Measurements from ENCODE around the gene BCAP29. TPM values are rescaled to one million over a fixed set of nuclear protein-coding genes. Genes with fewer than 3 reads are reported as not detected.

The BCAP29 gene
- total and polyA plus RNA-seq, 10 donors = 11.2 to 139 (median 39.0) TPM

- TF ChIP-seq POLR2AphosphoS5 (IDR thresholded peaks at IDR 0.05) = no peak
- no peak for TF ChIP-seq CTCF (IDR thresholded peaks at IDR 0.05 in 8 of 11, conservative IDR thresholded peaks at IDR 0.05 in 3 of 11)
- no peak for TF ChIP-seq POLR2A (IDR thresholded peaks at IDR 0.05)
- no peak overlapping the region for H3K4me3 ChIP-seq
- no peak overlapping the region for H3K27ac ChIP-seq
- 92 to 97% (median 95%) methylated on average over 2 of the region's 2 CpGs for WGBS, 5 donors
- no peaks in the 10 kb centered on the region for H3K9me3 ChIP-seq
- H3K36me3 ChIP-seq = peaks cover 0 to 46% (median 9%) of the 10 kb centered on the region in 6 donors
- peaks cover 0 to 9% (median 2%) of the 10 kb centered on the region in 6 donors for H3K4me1 ChIP-seq
- no peak for DNase-seq
- no peaks in the 10 kb centered on the region for H3K27me3 ChIP-seq (replicated peaks in 1 of 7)
- intact Hi-C loops (cut with DNase I; ENCODE audit: low total_unique reads) = loop anchor here (10.0 kb wide), 1 partner anchor 155 kb away; no protein-coding TSS in a partner anchor
Measured at GRCh38 chr7:107570298-107570697, 9.7 kb upstream of the BCAP29 start.

- TF ChIP-seq POLR2A (IDR thresholded peaks at IDR 0.05) = no peak
- no peak for TF ChIP-seq CTCF (IDR thresholded peaks at IDR 0.05 in 8 of 11, conservative IDR thresholded peaks at IDR 0.05 in 3 of 11)
- intact Hi-C loops (cut with DNase I; ENCODE audit: low total_unique reads) = loop anchor here (10.0 kb wide), 1 partner anchor 151 kb away; no protein-coding TSS in a partner anchor
- 93 to 96% (median 95%) methylated on average over 4 of the region's 4 CpGs for WGBS, 5 donors
- DNase-seq = no peak
- Histone ChIP-seq H3K27ac (no peak overlapping the region), H3K9me3 (no peaks in the 10 kb centered on the region), H3K4me1 (no peaks in the 10 kb centered on the region), H3K36me3 (peaks cover 0 to 60% (median 9%) of the 10 kb centered on the region in 6 donors), H3K27me3 (replicated peaks in 1 of 7) (no peaks in the 10 kb centered on the region), H3K4me3 (no peak overlapping the region)
Measured at GRCh38 chr7:107573537-107573936, 6.5 kb upstream of the BCAP29 start.

GRCh38 chr7:107579554-107579884, 527 bp upstream of the BCAP29 start:
- H3K4me3 ChIP-seq = peak overlapping the region; percentile 61 to 87 (median 66)
- TF ChIP-seq POLR2A (IDR thresholded peaks at IDR 0.05) = no peak
- no peak for TF ChIP-seq CTCF (IDR thresholded peaks at IDR 0.05 in 8 of 11, conservative IDR thresholded peaks at IDR 0.05 in 3 of 11)
- no peak for TF ChIP-seq POLR2AphosphoS5 (IDR thresholded peaks at IDR 0.05)
- WGBS, 5 donors = 2 to 5% (median 3%) methylated on average over 9 of the region's 9 CpGs
- intact Hi-C loops (cut with DNase I; ENCODE audit: low total_unique reads) = loop anchor here (10.0 kb wide), 1 partner anchor 145 kb away; no protein-coding TSS in a partner anchor
- no peaks in the 10 kb centered on the region for H3K27me3 ChIP-seq (replicated peaks in 1 of 7)
- no peaks in the 10 kb centered on the region for H3K9me3 ChIP-seq
- no peak for DNase-seq
- H3K4me1 ChIP-seq = peaks cover 15 to 44% (median 34%) of the 10 kb centered on the region in 6 donors
- H3K36me3 ChIP-seq = peaks cover 0 to 27% (median 1%) of the 10 kb centered on the region in 6 donors
- peak overlapping the region; percentile 81 to 95 (median 91) for H3K27ac ChIP-seq

GRCh38 chr7:107580716-107581383, 804 bp downstream of the BCAP29 start:
- Histone ChIP-seq H3K36me3 (peaks cover 0 to 27% (median 5%) of the 10 kb centered on the region in 6 donors), H3K9me3 (no peaks in the 10 kb centered on the region), H3K4me3 (peak overlapping the region; percentile 61 to 87 (median 66)), H3K27ac (peak overlapping the region; percentile 81 to 95 (median 91)), H3K27me3 (replicated peaks in 1 of 7) (no peaks in the 10 kb centered on the region), H3K4me1 (peaks cover 15 to 44% (median 34%) of the 10 kb centered on the region in 6 donors)
- intact Hi-C loops (cut with DNase I; ENCODE audit: low total_unique reads) = no loop called here
- TF ChIP-seq CTCF (IDR thresholded peaks at IDR 0.05 in 8 of 11, conservative IDR thresholded peaks at IDR 0.05 in 3 of 11) = peak in 1 of 11 experiments; percentile 1
- TF ChIP-seq POLR2A (IDR thresholded peaks at IDR 0.05) = no peak
- TF ChIP-seq POLR2AphosphoS5 (IDR thresholded peaks at IDR 0.05) = no peak
- DNase-seq = no peak
- 45 to 57% (median 47%) methylated on average over 10 of the region's 10 CpGs for WGBS, 5 donors

All from spleen (tissue), 11 donors.